ENCODE measurements around the gene TEX28.
A peak's percentile ranks its signal among the peaks of the same experiment; 100 is the strongest.
"Not testable (repeated sequence)": the region's sequence is repeated elsewhere in the genome, so short reads cannot be mapped to it uniquely, and the experiment has no call there.

The TEX28 gene

GRCh38 chrX:154309041-154309775 is 14.3 kb upstream of the TEX28 start:
- no peak for TF ChIP-seq CTCF (conservative IDR thresholded peaks at IDR 0.05; ENCODE audit: low read length)
- H3K4me3 ChIP-seq (ENCODE audit: low read length): no peak overlapping the region
- DNase-seq (ENCODE audit: low read depth): no peak

GRCh38 chrX:154308108-154308946 is 13.4 kb upstream of the TEX28 start:
- no peak overlapping the region for H3K4me3 ChIP-seq (ENCODE audit: low read length)
- peak; percentile 30 for DNase-seq (ENCODE audit: low read depth)
- peak; percentile 66 for TF ChIP-seq CTCF (conservative IDR thresholded peaks at IDR 0.05; ENCODE audit: low read length)

- TF ChIP-seq CTCF (conservative IDR thresholded peaks at IDR 0.05; ENCODE audit: low read length): no peak
- no peak overlapping the region for H3K4me3 ChIP-seq (ENCODE audit: low read length)
- peak; percentile 29 for DNase-seq (ENCODE audit: low read depth)
Measured at GRCh38 chrX:154307202-154307601, 12.3 kb upstream of the TEX28 start.

GRCh38 chrX:154305541-154306205 is 10.7 kb upstream of the TEX28 start:
- DNase-seq (ENCODE audit: low read depth): no peak
- no peak overlapping the region for H3K4me3 ChIP-seq (ENCODE audit: low read length)
- TF ChIP-seq CTCF (conservative IDR thresholded peaks at IDR 0.05; ENCODE audit: low read length): no peak

GRCh38 chrX:154304846-154305245 is 9.9 kb upstream of the TEX28 start:
- H3K4me3 ChIP-seq (ENCODE audit: low read length): no peak overlapping the region
- no peak for TF ChIP-seq CTCF (conservative IDR thresholded peaks at IDR 0.05; ENCODE audit: low read length)
- no peak for DNase-seq (ENCODE audit: low read depth)

- no peak for DNase-seq (ENCODE audit: low read depth)
- no peak overlapping the region for H3K4me3 ChIP-seq (ENCODE audit: low read length)
- no peak for TF ChIP-seq CTCF (conservative IDR thresholded peaks at IDR 0.05; ENCODE audit: low read length)
Measured at GRCh38 chrX:154303476-154303875, 8.6 kb upstream of the TEX28 start.

GRCh38 chrX:154302998-154303397 is 8.1 kb upstream of the TEX28 start:
- not testable (repeated sequence) for DNase-seq (ENCODE audit: low read depth); H3K4me3 ChIP-seq (ENCODE audit: low read length)
